Pancreas (tissue), 10 donors: ENCODE data around the gene VRK3. TPM values are rescaled to one million over a fixed set of nuclear protein-coding genes. Genes with fewer than 3 reads are reported as not detected.
A peak's percentile ranks its signal among the peaks of the same experiment; 100 is the strongest.

Experiments used
- ATAC-seq, 4 donors: fragments of 200-7000 bp; cut with Tn5 transposase; one replicate each; pipeline versions ENCODE4 v1.8.0 to v1.9.1; 2020; ENCODE audit warnings: mild to moderate bottlenecking in 4 of 4, moderate library complexity in 4 of 4
- DNase-seq, 6 donors: peaks; one replicate each; pipeline ENCODE4 v3.0.0-alpha.2; 2020
- FAIRE-seq: peaks from 2 replicates; lab custom pipeline; 2012; peaks lifted over from hg19 to GRCh38; lab: Jason Lieb, UNC
- H3K27ac ChIP-seq, 4 donors: fragments of 200-600 bp; sonication (generic); 1 replicate in 3 of 4; 2 replicates in 1 of 4; pipeline versions ENCODE4 v1.5.0 to v1.8.0; 2020
- H3K27me3 ChIP-seq, 4 donors: fragments of 200-600 bp; one replicate each; pipeline ENCODE4 v1.8.0; 2021
- H3K36me3 ChIP-seq, 3 donors: fragments of 200-600 bp; sonication (generic) in 1 of 3; one replicate each; pipeline versions ENCODE4 v1.5.0 to v1.8.0; 2020 to 2021
- H3K4me1 ChIP-seq, 3 donors: fragments of 200-600 bp; one replicate each; pipeline ENCODE4 v1.8.0; 2021
- H3K4me3 ChIP-seq, 4 donors: fragments of 200-600 bp; sonication (generic) in 2 of 4; one replicate each; pipeline versions ENCODE4 v1.5.0 to v1.8.0; 2020 to 2021
- H3K9me3 ChIP-seq, 4 donors: fragments of 200-600 bp; one replicate each; pipeline ENCODE4 v1.8.0; 2021
- WGBS, 2 donors: extraction: QIAGEN DNeasy Blood & Tissue Kit; methylation state at CpG; one replicate each; pipeline ENCODE4 v1.1.7; 2013; 5-methylcytosine and 5-hydroxymethylcytosine counted together
- intact Hi-C, 3 donors: fragments of 100-400 bp; cut with DNase I; formaldehyde crosslinking; loops; one replicate each; pipeline versions ENCODE4 v1.11.1 to v1.14.2; 2022
- polyA plus RNA-seq, 2 donors: library from polyadenylated mRNA; stranded (reverse); fragments of 200-250 nt; gene quantifications; one replicate each; pipeline ENCODE4 v1.2.3, GENCODE V29; 2013
- total RNA-seq, 6 donors: library from RNA; stranded (reverse); fragmentation: NEBNext Ultra II Directional in 4 of 6; extraction: Animal tissue kit (Norgen Biotek cat#: 25700) in 4 of 6; gene quantifications; one replicate each; pipeline versions ENCODE4 v1.2.1 to v1.2.4, GENCODE V29; 2021 to 2023
- TF ChIP-seq, protein P1 (sequence below), 4 donors: fragments of 200-600 bp; sonication (generic) in 3 of 4; IDR thresholded peaks; one replicate each; pipeline versions ENCODE4 v1.5.0 to v1.8.0; 2021; ENCODE audit warnings: antibody characterized with exemption in 4 of 4
- donor health status: healthy with polysubstance abuse.
- donor health status: DM: no; HTN: no; CAD: no; lungs with moderate emphysema.
- donor health status: DM: no; HTN: no; CAD: no.
- donor health status: control.
- donor health status: control.
- donor health status: Bipolar disorder and iron deficiency.
- donor health status: DM: yes; HTN: yes; CAD: no.
- donor health status: DM: no; HTN: no; CAD: no.
- donor health status: DM: no; HTN: no; CAD: no.
- donor health status: DM: yes; HTN: yes; CAD: no.

The VRK3 gene
- total and polyA plus RNA-seq, 8 donors, result 14.4 to 32.4 (median 17.9) TPM

DNA sequence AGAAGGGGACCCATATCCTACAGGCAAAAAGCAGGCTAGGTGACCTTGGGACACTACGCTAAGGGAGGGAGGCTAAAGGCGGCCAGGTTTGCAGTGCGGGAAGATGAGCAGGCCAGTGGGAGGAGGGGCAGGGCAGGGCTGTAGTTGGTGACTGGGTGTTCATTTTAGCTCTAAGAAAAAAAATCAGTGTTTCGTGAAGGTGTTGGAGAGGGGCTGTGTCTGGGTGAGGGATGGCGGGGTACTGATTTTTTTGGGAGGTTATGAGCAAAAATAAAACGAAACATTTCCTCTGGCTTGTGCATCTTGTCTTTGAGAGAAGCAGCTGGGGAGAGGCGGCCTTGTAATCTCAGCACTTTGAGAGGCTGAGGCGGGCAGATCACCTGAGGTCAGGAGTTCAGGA is 91.5 kb downstream of the VRK3 start:
- Histone ChIP-seq H3K27me3 (no peaks in the 10 kb centered on the region), H3K36me3 (no peaks in the 10 kb centered on the region), H3K4me1 (peaks cover 0 to 7% (median 3%) of the 10 kb centered on the region in 3 donors), H3K4me3 (no peak overlapping the region), H3K9me3 (no peaks in the 10 kb centered on the region), H3K27ac (no peak overlapping the region)
- TF ChIP-seq, protein P1, sequence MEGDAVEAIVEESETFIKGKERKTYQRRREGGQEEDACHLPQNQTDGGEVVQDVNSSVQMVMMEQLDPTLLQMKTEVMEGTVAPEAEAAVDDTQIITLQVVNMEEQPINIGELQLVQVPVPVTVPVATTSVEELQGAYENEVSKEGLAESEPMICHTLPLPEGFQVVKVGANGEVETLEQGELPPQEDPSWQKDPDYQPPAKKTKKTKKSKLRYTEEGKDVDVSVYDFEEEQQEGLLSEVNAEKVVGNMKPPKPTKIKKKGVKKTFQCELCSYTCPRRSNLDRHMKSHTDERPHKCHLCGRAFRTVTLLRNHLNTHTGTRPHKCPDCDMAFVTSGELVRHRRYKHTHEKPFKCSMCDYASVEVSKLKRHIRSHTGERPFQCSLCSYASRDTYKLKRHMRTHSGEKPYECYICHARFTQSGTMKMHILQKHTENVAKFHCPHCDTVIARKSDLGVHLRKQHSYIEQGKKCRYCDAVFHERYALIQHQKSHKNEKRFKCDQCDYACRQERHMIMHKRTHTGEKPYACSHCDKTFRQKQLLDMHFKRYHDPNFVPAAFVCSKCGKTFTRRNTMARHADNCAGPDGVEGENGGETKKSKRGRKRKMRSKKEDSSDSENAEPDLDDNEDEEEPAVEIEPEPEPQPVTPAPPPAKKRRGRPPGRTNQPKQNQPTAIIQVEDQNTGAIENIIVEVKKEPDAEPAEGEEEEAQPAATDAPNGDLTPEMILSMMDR (IDR thresholded peaks at IDR 0.05), result no peak
- ATAC-seq (no peak), DNase-seq (no peak), FAIRE-seq (no peak)
- intact Hi-C loops, result no loop called here
- 72 to 80% methylated on average over 8 of the region's 8 CpGs for WGBS, 2 donors

- no peak for DNase-seq
- Histone ChIP-seq H3K4me1 (peaks cover 4 to 8% (median 8%) of the 10 kb centered on the region in 3 donors), H3K4me3 (no peak overlapping the region), H3K36me3 (no peaks in the 10 kb centered on the region), H3K27me3 (no peaks in the 10 kb centered on the region), H3K9me3 (no peaks in the 10 kb centered on the region), H3K27ac (no peak overlapping the region)
- 90 to 92% methylated on average over 21 to 25 of the region's 25 CpGs for WGBS, 2 donors
- no peak for ATAC-seq
- intact Hi-C loops, result no loop called here
- FAIRE-seq, result no peak
- TF ChIP-seq, protein P1 (IDR thresholded peaks at IDR 0.05), result no peak
Measured at GRCh38 chr19:49932731-49933131, 92.4 kb downstream of the VRK3 start.

- DNase-seq (no peak), ATAC-seq (no peak), FAIRE-seq (no peak)
- Histone ChIP-seq H3K27ac (no peak overlapping the region), H3K4me1 (peaks cover 8 to 13% (median 9%) of the 10 kb centered on the region in 3 donors), H3K36me3 (no peaks in the 10 kb centered on the region), H3K9me3 (no peaks in the 10 kb centered on the region), H3K27me3 (no peaks in the 10 kb centered on the region), H3K4me3 (no peak overlapping the region)
- TF ChIP-seq, protein P1 (IDR thresholded peaks at IDR 0.05), result no peak
- intact Hi-C loops, result no loop called here
- 93 to 99% methylated on average over 5 of the region's 5 CpGs for WGBS, 2 donors
Measured at GRCh38 chr19:49932041-49932451, 93.1 kb downstream of the VRK3 start.

DNA sequence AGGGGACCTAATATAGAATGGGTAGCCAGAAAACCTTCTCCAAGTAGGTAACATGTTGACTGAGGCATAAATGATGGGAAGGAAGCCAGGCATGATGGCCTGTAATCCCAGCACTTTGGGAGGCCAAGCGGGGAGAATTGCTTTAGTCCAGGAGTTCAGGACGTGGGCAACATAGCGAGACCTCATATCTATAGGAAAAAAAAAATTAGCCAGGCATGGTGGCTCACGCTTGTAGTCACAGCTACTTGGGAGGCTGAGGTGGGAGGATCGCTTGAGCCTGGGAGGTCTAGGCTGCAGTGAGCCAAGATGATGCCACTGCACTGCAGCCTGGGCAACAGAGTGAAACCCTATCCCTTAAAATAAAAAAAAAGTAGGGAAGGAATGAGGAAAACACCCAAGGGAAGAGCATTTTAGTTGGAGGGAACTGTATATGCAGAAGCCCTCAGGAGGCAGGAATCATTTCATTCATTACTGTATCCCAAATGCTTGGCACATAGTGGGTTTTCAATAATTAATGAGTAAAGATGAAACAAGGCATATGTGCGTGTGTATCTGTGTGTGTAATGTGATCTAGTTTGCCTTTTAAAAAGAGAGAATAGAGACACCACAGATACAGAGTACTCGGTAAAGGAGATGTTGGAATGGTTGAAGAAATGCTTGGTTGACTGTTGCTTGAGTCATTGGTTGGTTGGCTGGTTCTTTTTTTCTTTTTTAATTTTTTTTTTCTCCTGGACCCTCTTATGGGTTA is 93.7 kb downstream of the VRK3 start:
- no peak overlapping the region for H3K27ac ChIP-seq
- no peaks in the 10 kb centered on the region for H3K9me3 ChIP-seq
- H3K4me1 ChIP-seq, result peaks cover 9 to 13% (median 9%) of the 10 kb centered on the region in 3 donors
- no peak overlapping the region for H3K4me3 ChIP-seq
- TF ChIP-seq, protein P1 (IDR thresholded peaks at IDR 0.05), result no peak
- WGBS, 2 donors, result 94 to 97% methylated on average over 7 of the region's 7 CpGs
- intact Hi-C loops, result no loop called here
- H3K36me3 ChIP-seq, result no peaks in the 10 kb centered on the region
- FAIRE-seq, result no peak
- no peak for DNase-seq
- no peak for ATAC-seq
- H3K27me3 ChIP-seq, result no peaks in the 10 kb centered on the region

GRCh38 chr19:49930483-49931011 is 94.6 kb downstream of the VRK3 start:
- TF ChIP-seq, protein P1 (IDR thresholded peaks at IDR 0.05), result no peak
- ATAC-seq (no peak), FAIRE-seq (no peak), DNase-seq (peak in 2 of 6 donors; percentile 57 to 61)
- H3K4me1 ChIP-seq, result peaks cover 9 to 13% (median 9%) of the 10 kb centered on the region in 3 donors
- 58 to 62% methylated on average over 15 of the region's 15 CpGs for WGBS, 2 donors
- no peaks in the 10 kb centered on the region for H3K27me3 ChIP-seq
- H3K9me3 ChIP-seq, result no peaks in the 10 kb centered on the region
- H3K4me3 ChIP-seq, result peak overlapping the region in 1 of 4 donors; percentile 90
- no peaks in the 10 kb centered on the region for H3K36me3 ChIP-seq
- intact Hi-C loops, result no loop called here
- no peak overlapping the region for H3K27ac ChIP-seq
